ENCODE results near the gene ENOX1.

Gene ENOX1

DNA sequence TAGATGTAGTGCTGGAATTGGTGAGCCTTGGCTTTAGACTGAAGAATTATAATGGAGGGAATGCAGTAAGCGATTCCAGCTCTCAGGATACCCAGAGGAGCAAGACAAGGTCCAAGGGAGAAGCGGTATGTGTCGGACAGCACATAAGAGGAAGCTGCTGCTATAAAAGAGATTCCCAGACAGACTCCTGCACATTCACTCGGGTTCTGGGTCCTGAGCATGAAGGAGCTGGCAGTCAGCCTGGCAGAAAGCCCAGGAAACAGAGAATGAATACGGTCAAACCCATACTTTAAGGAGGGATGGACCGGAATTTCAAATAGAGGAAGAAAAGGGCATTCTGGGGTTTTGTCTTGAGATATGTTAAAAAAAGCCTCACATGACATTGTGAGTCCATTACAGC lies 455.1 kb downstream of the ENOX1 start:
- TF ChIP-seq GLIS3 (CRISPR knock-in tag; IDR thresholded peaks at IDR 0.05) (no peak), ZNF8 (CRISPR knock-in tag; IDR thresholded peaks at IDR 0.05) (no peak), ZFP30 (CRISPR knock-in tag; IDR thresholded peaks at IDR 0.05) (no peak), BACH2 (CRISPR knock-in tag; IDR thresholded peaks at IDR 0.05; ENCODE audit: borderline replicate concordance) (no peak), ZNF565 (CRISPR knock-in tag; conservative IDR thresholded peaks at IDR 0.05; ENCODE audit: low read depth) (no peak)
- TF ChIP-seq, protein P1, sequence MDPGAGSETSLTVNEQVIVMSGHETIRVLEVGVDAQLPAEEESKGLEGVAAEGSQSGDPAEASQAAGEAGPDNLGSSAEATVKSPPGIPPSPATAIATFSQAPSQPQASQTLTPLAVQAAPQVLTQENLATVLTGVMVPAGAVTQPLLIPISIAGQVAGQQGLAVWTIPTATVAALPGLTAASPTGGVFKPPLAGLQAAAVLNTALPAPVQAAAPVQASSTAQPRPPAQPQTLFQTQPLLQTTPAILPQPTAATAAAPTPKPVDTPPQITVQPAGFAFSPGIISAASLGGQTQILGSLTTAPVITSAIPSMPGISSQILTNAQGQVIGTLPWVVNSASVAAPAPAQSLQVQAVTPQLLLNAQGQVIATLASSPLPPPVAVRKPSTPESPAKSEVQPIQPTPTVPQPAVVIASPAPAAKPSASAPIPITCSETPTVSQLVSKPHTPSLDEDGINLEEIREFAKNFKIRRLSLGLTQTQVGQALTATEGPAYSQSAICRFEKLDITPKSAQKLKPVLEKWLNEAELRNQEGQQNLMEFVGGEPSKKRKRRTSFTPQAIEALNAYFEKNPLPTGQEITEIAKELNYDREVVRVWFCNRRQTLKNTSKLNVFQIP (CRISPR knock-in tag; IDR thresholded peaks at IDR 0.05; ENCODE audit: borderline replicate concordance, low read depth) = no peak
- ATAC-seq = peak; percentile 75

DNA sequence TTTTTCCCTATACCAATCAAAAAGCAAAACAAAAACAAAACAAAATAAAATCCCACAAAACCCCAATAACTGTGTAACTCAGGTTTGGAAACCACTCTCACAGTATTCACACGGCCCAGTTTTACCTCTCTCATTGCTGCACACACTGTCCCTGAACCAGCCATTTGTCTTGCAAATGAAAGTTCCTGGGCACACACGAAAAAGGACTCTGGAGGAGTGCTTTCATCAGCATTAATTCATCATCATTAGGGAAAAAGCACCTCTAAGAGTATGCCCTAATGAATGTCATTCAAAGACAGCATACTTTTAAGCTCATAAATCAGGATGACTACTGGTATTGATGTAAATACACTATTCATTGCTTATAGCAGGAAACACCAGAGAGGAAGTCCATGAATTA lies 457.1 kb downstream of the ENOX1 start:
- TF ChIP-seq SNAI2 (CRISPR knock-in tag; IDR thresholded peaks at IDR 0.05) = no peak
- TF ChIP-seq ARNTL (CRISPR knock-in tag; IDR thresholded peaks at IDR 0.05; ENCODE audit: borderline replicate concordance, low read depth) = no peak
- no peak for TF ChIP-seq CSDC2 (CRISPR knock-in tag; IDR thresholded peaks at IDR 0.05)
- no peak for TF ChIP-seq OSR1 (CRISPR knock-in tag; IDR thresholded peaks at IDR 0.05)
- no peak for TF ChIP-seq ZNF565 (CRISPR knock-in tag; conservative IDR thresholded peaks at IDR 0.05; ENCODE audit: low read depth)
- TF ChIP-seq BACH2 (CRISPR knock-in tag; IDR thresholded peaks at IDR 0.05; ENCODE audit: borderline replicate concordance) = no peak
- no peak for TF ChIP-seq ZNF70 (CRISPR knock-in tag; IDR thresholded peaks at IDR 0.05)
- TF ChIP-seq, protein P2, sequence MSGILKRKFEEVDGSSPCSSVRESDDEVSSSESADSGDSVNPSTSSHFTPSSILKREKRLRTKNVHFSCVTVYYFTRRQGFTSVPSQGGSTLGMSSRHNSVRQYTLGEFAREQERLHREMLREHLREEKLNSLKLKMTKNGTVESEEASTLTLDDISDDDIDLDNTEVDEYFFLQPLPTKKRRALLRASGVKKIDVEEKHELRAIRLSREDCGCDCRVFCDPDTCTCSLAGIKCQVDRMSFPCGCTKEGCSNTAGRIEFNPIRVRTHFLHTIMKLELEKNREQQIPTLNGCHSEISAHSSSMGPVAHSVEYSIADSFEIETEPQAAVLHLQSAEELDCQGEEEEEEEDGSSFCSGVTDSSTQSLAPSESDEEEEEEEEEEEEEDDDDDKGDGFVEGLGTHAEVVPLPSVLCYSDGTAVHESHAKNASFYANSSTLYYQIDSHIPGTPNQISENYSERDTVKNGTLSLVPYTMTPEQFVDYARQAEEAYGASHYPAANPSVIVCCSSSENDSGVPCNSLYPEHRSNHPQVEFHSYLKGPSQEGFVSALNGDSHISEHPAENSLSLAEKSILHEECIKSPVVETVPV (CRISPR knock-in tag; IDR thresholded peaks at IDR 0.05) = no peak
- no peak for ATAC-seq

DNA sequence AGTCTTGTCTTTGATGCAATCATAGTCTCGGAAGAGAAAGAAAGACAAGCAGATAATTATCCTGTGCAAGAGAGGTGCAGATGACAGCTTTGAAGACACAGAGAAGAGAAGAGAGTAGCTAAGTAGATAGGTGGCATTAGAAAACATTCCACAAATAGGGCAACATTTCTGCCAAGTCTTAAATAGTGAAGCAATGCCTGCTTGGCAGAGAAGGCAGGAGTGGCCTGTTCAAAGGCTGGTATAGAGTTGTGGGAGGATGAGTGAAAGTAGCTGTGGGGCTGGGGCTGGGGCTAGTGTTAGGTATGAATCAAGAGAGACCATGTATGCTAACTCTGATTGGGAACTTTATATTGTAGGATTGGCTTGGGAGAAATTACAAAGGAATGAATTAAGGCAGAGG lies 457.9 kb downstream of the ENOX1 start:
- no peak for ATAC-seq
- TF ChIP-seq RARB (CRISPR knock-in tag; IDR thresholded peaks at IDR 0.05) = no peak
- no peak for TF ChIP-seq ISL1 (CRISPR knock-in tag; IDR thresholded peaks at IDR 0.05)
- TF ChIP-seq ZFP3 (CRISPR knock-in tag; IDR thresholded peaks at IDR 0.05) = no peak
- TF ChIP-seq, protein P1 (CRISPR knock-in tag; IDR thresholded peaks at IDR 0.05; ENCODE audit: borderline replicate concordance, low read depth) = no peak
- TF ChIP-seq ZC3H10 (CRISPR knock-in tag; IDR thresholded peaks at IDR 0.05) = no peak
- no peak for TF ChIP-seq ZNF8 (CRISPR knock-in tag; IDR thresholded peaks at IDR 0.05)
- TF ChIP-seq, protein P3, sequence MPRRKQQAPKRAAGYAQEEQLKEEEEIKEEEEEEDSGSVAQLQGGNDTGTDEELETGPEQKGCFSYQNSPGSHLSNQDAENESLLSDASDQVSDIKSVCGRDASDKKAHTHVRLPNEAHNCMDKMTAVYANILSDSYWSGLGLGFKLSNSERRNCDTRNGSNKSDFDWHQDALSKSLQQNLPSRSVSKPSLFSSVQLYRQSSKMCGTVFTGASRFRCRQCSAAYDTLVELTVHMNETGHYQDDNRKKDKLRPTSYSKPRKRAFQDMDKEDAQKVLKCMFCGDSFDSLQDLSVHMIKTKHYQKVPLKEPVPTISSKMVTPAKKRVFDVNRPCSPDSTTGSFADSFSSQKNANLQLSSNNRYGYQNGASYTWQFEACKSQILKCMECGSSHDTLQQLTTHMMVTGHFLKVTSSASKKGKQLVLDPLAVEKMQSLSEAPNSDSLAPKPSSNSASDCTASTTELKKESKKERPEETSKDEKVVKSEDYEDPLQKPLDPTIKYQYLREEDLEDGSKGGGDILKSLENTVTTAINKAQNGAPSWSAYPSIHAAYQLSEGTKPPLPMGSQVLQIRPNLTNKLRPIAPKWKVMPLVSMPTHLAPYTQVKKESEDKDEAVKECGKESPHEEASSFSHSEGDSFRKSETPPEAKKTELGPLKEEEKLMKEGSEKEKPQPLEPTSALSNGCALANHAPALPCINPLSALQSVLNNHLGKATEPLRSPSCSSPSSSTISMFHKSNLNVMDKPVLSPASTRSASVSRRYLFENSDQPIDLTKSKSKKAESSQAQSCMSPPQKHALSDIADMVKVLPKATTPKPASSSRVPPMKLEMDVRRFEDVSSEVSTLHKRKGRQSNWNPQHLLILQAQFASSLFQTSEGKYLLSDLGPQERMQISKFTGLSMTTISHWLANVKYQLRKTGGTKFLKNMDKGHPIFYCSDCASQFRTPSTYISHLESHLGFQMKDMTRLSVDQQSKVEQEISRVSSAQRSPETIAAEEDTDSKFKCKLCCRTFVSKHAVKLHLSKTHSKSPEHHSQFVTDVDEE (CRISPR knock-in tag; IDR thresholded peaks at IDR 0.05) = no peak
- TF ChIP-seq ZFP30 (CRISPR knock-in tag; IDR thresholded peaks at IDR 0.05) = no peak
- TF ChIP-seq, protein P4, sequence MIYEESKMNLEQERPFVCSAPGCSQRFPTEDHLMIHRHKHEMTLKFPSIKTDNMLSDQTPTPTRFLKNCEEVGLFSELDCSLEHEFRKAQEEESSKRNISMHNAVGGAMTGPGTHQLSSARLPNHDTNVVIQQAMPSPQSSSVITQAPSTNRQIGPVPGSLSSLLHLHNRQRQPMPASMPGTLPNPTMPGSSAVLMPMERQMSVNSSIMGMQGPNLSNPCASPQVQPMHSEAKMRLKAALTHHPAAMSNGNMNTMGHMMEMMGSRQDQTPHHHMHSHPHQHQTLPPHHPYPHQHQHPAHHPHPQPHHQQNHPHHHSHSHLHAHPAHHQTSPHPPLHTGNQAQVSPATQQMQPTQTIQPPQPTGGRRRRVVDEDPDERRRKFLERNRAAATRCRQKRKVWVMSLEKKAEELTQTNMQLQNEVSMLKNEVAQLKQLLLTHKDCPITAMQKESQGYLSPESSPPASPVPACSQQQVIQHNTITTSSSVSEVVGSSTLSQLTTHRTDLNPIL (CRISPR knock-in tag; IDR thresholded peaks at IDR 0.05; ENCODE audit: low read depth) = no peak

DNA sequence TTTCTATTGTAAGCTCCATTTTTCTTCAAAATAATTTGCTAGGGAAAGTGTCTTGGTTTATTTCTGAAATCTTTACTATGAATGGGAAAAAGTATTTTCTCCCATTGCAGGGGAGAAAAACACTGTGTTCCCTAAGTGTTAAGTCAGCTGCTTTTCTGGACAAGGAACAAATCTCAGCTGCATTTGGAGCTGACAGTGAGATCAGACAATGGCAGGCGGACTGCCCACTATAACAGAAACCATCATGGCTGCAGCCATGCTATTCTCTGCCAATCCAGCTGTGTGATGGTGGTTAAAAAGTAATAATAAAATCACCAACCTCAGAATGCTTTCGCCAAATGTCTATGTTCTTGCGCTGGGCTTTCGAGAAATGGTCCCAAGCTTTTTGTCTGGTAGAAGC lies 460.7 kb downstream of the ENOX1 start:
- ATAC-seq = no peak
- TF ChIP-seq, protein P4 (CRISPR knock-in tag; IDR thresholded peaks at IDR 0.05; ENCODE audit: low read depth) = no peak
- TF ChIP-seq PPARA (CRISPR knock-in tag; IDR thresholded peaks at IDR 0.05; ENCODE audit: borderline replicate concordance) (no peak), OSR1 (CRISPR knock-in tag; IDR thresholded peaks at IDR 0.05) (no peak), GLIS3 (CRISPR knock-in tag; IDR thresholded peaks at IDR 0.05) (no peak), RARB (CRISPR knock-in tag; IDR thresholded peaks at IDR 0.05) (no peak), ZNF565 (CRISPR knock-in tag; conservative IDR thresholded peaks at IDR 0.05; ENCODE audit: low read depth) (no peak)
